Liver (tissue), 3 donors: Measurements from ENCODE around the gene VEZF1.

Experiments used
- GABPA ChIP-seq, 2 donors: IDR thresholded peaks in 1 of 2; conservative IDR thresholded peaks in 1 of 2; 2 replicates each; pipeline ENCODE4 v1.6.1; 2016; ENCODE audit warnings: antibody characterized with exemption in 2 of 2, mild to moderate bottlenecking in 1 of 2, moderate library complexity in 1 of 2
- NR2F2 ChIP-seq: IDR thresholded peaks from 2 replicates; pipeline ENCODE4 v1.6.1; 2016; ENCODE audit warnings: antibody characterized with exemption
- RXRA ChIP-seq, 2 donors: IDR thresholded peaks; 2 replicates each; pipeline ENCODE4 v1.6.1; 2017 to 2018; ENCODE audit warnings: antibody characterized with exemption in 2 of 2, mild to moderate bottlenecking in 1 of 2
- TAF1 ChIP-seq: conservative IDR thresholded peaks from 2 replicates; pipeline ENCODE4 v1.6.1; 2016; ENCODE audit warnings: antibody characterized with exemption, mild to moderate bottlenecking
- YY1 ChIP-seq: IDR thresholded peaks from 2 replicates; pipeline ENCODE4 v1.6.1; 2016; ENCODE audit warnings: antibody characterized with exemption, mild to moderate bottlenecking
- TF ChIP-seq, protein P1 (sequence below): fragments of 150-350 bp; IDR thresholded peaks from 2 replicates; pipeline ENCODE4 v1.5.1; 2017; ENCODE audit warnings: improper control_type of control experiment, low read depth, low read length; ENCODE audit not compliant: missing input control
- TF ChIP-seq, protein P2 (sequence below): IDR thresholded peaks from 2 replicates; pipeline ENCODE4 v1.6.1; 2016; ENCODE audit warnings: antibody characterized with exemption
- TF ChIP-seq, protein P3 (sequence below): IDR thresholded peaks from 2 replicates; pipeline ENCODE4 v1.6.1; 2016; ENCODE audit warnings: antibody characterized with exemption, mild to moderate bottlenecking
- donor health status: healthy.
- donor health status: healthy.

DNA sequence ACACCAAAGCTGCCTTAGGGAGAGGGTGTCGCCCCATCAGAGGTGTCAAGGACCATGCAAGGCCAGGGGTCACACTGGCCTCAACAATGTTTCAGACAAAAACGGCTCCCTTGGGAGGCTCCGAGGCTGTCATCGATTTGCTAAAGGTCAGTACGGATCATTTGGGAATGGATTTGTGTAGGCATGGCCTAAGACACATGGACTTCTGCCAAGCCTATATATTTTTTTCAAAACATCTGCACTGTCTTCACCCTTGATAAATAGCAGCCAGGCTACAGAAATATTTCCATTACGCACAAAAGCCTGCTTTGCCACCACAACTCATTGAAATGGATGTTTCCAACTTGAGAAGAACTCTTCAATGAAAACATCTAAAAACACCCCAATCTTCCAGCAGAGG lies 43.1 kb downstream of the VEZF1 start:
- TF ChIP-seq, protein P1, sequence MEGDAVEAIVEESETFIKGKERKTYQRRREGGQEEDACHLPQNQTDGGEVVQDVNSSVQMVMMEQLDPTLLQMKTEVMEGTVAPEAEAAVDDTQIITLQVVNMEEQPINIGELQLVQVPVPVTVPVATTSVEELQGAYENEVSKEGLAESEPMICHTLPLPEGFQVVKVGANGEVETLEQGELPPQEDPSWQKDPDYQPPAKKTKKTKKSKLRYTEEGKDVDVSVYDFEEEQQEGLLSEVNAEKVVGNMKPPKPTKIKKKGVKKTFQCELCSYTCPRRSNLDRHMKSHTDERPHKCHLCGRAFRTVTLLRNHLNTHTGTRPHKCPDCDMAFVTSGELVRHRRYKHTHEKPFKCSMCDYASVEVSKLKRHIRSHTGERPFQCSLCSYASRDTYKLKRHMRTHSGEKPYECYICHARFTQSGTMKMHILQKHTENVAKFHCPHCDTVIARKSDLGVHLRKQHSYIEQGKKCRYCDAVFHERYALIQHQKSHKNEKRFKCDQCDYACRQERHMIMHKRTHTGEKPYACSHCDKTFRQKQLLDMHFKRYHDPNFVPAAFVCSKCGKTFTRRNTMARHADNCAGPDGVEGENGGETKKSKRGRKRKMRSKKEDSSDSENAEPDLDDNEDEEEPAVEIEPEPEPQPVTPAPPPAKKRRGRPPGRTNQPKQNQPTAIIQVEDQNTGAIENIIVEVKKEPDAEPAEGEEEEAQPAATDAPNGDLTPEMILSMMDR = no peak
- no peak for TF ChIP-seq TAF1
- TF ChIP-seq, protein P2, sequence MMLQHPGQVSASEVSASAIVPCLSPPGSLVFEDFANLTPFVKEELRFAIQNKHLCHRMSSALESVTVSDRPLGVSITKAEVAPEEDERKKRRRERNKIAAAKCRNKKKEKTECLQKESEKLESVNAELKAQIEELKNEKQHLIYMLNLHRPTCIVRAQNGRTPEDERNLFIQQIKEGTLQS = no peak
- TF ChIP-seq NR2F2 = no peak
- TF ChIP-seq, protein P3, sequence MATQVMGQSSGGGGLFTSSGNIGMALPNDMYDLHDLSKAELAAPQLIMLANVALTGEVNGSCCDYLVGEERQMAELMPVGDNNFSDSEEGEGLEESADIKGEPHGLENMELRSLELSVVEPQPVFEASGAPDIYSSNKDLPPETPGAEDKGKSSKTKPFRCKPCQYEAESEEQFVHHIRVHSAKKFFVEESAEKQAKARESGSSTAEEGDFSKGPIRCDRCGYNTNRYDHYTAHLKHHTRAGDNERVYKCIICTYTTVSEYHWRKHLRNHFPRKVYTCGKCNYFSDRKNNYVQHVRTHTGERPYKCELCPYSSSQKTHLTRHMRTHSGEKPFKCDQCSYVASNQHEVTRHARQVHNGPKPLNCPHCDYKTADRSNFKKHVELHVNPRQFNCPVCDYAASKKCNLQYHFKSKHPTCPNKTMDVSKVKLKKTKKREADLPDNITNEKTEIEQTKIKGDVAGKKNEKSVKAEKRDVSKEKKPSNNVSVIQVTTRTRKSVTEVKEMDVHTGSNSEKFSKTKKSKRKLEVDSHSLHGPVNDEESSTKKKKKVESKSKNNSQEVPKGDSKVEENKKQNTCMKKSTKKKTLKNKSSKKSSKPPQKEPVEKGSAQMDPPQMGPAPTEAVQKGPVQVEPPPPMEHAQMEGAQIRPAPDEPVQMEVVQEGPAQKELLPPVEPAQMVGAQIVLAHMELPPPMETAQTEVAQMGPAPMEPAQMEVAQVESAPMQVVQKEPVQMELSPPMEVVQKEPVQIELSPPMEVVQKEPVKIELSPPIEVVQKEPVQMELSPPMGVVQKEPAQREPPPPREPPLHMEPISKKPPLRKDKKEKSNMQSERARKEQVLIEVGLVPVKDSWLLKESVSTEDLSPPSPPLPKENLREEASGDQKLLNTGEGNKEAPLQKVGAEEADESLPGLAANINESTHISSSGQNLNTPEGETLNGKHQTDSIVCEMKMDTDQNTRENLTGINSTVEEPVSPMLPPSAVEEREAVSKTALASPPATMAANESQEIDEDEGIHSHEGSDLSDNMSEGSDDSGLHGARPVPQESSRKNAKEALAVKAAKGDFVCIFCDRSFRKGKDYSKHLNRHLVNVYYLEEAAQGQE = no peak
- no peak for TF ChIP-seq GABPA (IDR thresholded peaks at IDR 0.05 in 1 of 2, conservative IDR thresholded peaks at IDR 0.05 in 1 of 2)
- no peak for TF ChIP-seq RXRA (IDR thresholded peaks at IDR 0.05)
- TF ChIP-seq YY1 = no peak
